Neural cell (in vitro differentiated cells): Measurements from ENCODE around the gene LHX4. TPM values are rescaled to one million over a fixed set of nuclear protein-coding genes. Genes with fewer than 3 reads are reported as not detected.

Source experiments
- H2AFZ ChIP-seq: fragments of 200-600, 300-800 bp; sonication (generic), shearing (Covaris generic); 2 replicates; pipeline ENCODE4 v1.6.0; 2014; ENCODE audit warnings: low read depth, mild to moderate bottlenecking, antibody characterized with exemption, low read length, moderate library complexity
- H3F3A ChIP-seq: fragments of 200-600 bp; shearing (Covaris generic); 2 replicates; pipeline ENCODE4 v1.6.1; 2016; ENCODE audit warnings: mild to moderate bottlenecking, moderate library complexity, mixed read lengths, antibody characterized with exemption, low read length; ENCODE audit not compliant: insufficient read depth, poor library complexity, severe bottlenecking
- H3K27ac ChIP-seq: fragments of 200-600, 300-800 bp; sonication (generic), shearing (Covaris generic); 2 replicates; pipeline ENCODE4 v1.5.1; 2014; ENCODE audit warnings: mild to moderate bottlenecking, low read length, moderate library complexity
- H3K27me3 ChIP-seq: fragments of 300-800, 200-600 bp; sonication (generic), shearing (Covaris generic); 2 replicates; pipeline ENCODE4 v1.6.0; 2014; ENCODE audit warnings: mild to moderate bottlenecking, low read depth, low read length, moderate library complexity; ENCODE audit not compliant: insufficient read depth
- H3K36me3 ChIP-seq: fragments of 300-800, 200-600 bp; sonication (generic), shearing (Covaris generic); 2 replicates; pipeline ENCODE4 v1.5.1; 2014; ENCODE audit warnings: mild to moderate bottlenecking, antibody characterized with exemption, low read length, moderate library complexity; ENCODE audit not compliant: insufficient read depth
- H3K4me2 ChIP-seq: fragments of 300-800, 200-600 bp; sonication (generic), shearing (Covaris generic); 2 replicates; pipeline ENCODE4 v1.6.0; 2014; ENCODE audit warnings: mild to moderate bottlenecking, low read length
- H3K4me3 ChIP-seq: fragments of 300-800, 200-600 bp; sonication (generic), shearing (Covaris generic); 2 replicates; pipeline ENCODE4 v1.5.1; 2014; ENCODE audit warnings: mild to moderate bottlenecking, low read length, moderate library complexity
- H3K79me2 ChIP-seq: fragments of 200-600 bp; shearing (Covaris generic); replicated peaks from 2 replicates; pipeline ENCODE4 v1.6.0; 2014; ENCODE audit warnings: mild to moderate bottlenecking, low read length, moderate library complexity; ENCODE audit not compliant: insufficient read depth
- H3K9ac ChIP-seq: fragments of 300-800, 200-600 bp; sonication (generic), shearing (Covaris generic); 2 replicates; pipeline ENCODE4 v1.6.1; 2016; ENCODE audit warnings: mild to moderate bottlenecking, low read length, mixed read lengths
- H3K9me2 ChIP-seq: fragments of 200-600 bp; shearing (Covaris generic); 2 replicates; pipeline ENCODE4 v1.6.1; 2016; ENCODE audit warnings: mild to moderate bottlenecking, low read length, mixed read lengths; ENCODE audit not compliant: insufficient read depth
- H3K9me3 ChIP-seq: fragments of 200-600, 300-800 bp; sonication (generic), shearing (Covaris generic); 2 replicates; pipeline ENCODE4 v1.6.1; 2016; ENCODE audit warnings: mild to moderate bottlenecking, mixed run types, low read length, moderate library complexity, mixed read lengths
- H4K20me1 ChIP-seq: fragments of 200-600 bp; shearing (Covaris generic); 2 replicates; pipeline ENCODE4 v1.6.1; 2016; ENCODE audit warnings: mild to moderate bottlenecking, mixed run types; ENCODE audit not compliant: insufficient read depth
- EP300 ChIP-seq: fragments of 450-650 bp; conservative IDR thresholded peaks from 2 replicates; pipeline ENCODE4 v1.6.1; 2014; ENCODE audit warnings: antibody characterized with exemption, mild to moderate bottlenecking, moderate library complexity; ENCODE audit not compliant: poor library complexity, severe bottlenecking
- EZH2 ChIP-seq: fragments of 200-600, 300-800 bp; shearing (Covaris generic), sonication (generic); IDR thresholded peaks from 2 replicates; pipeline ENCODE4 v1.6.1; 2014; ENCODE audit warnings: antibody characterized with exemption, low read length, borderline replicate concordance, mild to moderate bottlenecking; ENCODE audit not compliant: insufficient read depth, poor library complexity, severe bottlenecking
- MXI1 ChIP-seq: fragments of 450-650 bp; conservative IDR thresholded peaks from 2 replicates; pipeline ENCODE4 v1.6.1; 2014; ENCODE audit warnings: antibody characterized with exemption, mild to moderate bottlenecking; ENCODE audit not compliant: poor library complexity, severe bottlenecking
- POLR2AphosphoS5 ChIP-seq: IDR thresholded peaks from 2 replicates; pipeline ENCODE4 v1.6.1; 2012
- RAD21 ChIP-seq: fragments of 450-650 bp; conservative IDR thresholded peaks from 2 replicates; pipeline ENCODE4 v1.6.1; 2014; ENCODE audit warnings: antibody characterized with exemption, mild to moderate bottlenecking, moderate library complexity
- SMC3 ChIP-seq: fragments of 450-650 bp; conservative IDR thresholded peaks from 2 replicates; pipeline ENCODE4 v1.6.1; 2014; ENCODE audit warnings: antibody characterized with exemption, mild to moderate bottlenecking, moderate library complexity; ENCODE audit not compliant: poor library complexity
- TAF1 ChIP-seq: IDR thresholded peaks from 2 replicates; pipeline ENCODE4 v1.6.1; 2012; ENCODE audit warnings: low read depth
- polyA plus RNA-seq: library from polyadenylated mRNA; depleted of rRNA; stranded (reverse); fragments of >200 nt; gene quantifications from 2 replicates; pipeline ENCODE4 v1.2.3, GENCODE V29; 2014
- TF ChIP-seq, protein P1 (sequence below): IDR thresholded peaks from 2 replicates; pipeline ENCODE4 v1.6.1; 2012; ENCODE audit warnings: borderline replicate concordance
- TF ChIP-seq, protein P2 (sequence below): fragments of 450-650 bp; IDR thresholded peaks from 2 replicates; pipeline ENCODE4 v1.5.1; 2014; ENCODE audit warnings: antibody characterized with exemption, mild to moderate bottlenecking, moderate library complexity; ENCODE audit not compliant: poor library complexity, severe bottlenecking

LHX4 gene
- polyA plus RNA-seq, 1 donor from 2014 or later: not detected

DNA sequence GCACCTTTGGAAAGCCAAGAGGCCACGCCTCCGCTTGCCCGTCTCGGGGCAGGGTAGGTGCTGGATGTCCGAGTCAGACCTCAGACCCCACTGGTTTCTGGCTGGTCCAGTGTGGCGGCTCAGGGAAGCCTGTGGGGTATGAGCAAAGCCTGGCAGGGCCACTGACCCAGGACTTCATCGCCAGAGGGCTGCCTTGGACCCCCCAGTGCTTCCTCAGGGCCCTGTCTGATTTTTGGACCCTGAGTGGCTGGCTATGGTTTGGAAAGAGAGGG is 20.4 kb downstream of the LHX4 start:
- Histone ChIP-seq H3K27ac (no peak overlapping the region), H3K27me3 (no peaks in the 10 kb centered on the region), H3K36me3 (no peaks in the 10 kb centered on the region), H3K4me3 (no peak overlapping the region), H3K4me2 (no peak overlapping the region), H4K20me1 (no peaks in the 10 kb centered on the region), H3K79me2 (no peaks in the 10 kb centered on the region), H3K9me2 (no peaks in the 10 kb centered on the region), H3K9ac (no peak overlapping the region), H3K9me3 (no peaks in the 10 kb centered on the region), H3F3A (no peaks in the 10 kb centered on the region), H2AFZ (no peak overlapping the region)
- TF ChIP-seq EP300: no peak
- no peak for TF ChIP-seq RAD21
- no peak for TF ChIP-seq POLR2AphosphoS5
- no peak for TF ChIP-seq MXI1
- TF ChIP-seq EZH2: no peak
- TF ChIP-seq SMC3: no peak
- TF ChIP-seq, protein P1, sequence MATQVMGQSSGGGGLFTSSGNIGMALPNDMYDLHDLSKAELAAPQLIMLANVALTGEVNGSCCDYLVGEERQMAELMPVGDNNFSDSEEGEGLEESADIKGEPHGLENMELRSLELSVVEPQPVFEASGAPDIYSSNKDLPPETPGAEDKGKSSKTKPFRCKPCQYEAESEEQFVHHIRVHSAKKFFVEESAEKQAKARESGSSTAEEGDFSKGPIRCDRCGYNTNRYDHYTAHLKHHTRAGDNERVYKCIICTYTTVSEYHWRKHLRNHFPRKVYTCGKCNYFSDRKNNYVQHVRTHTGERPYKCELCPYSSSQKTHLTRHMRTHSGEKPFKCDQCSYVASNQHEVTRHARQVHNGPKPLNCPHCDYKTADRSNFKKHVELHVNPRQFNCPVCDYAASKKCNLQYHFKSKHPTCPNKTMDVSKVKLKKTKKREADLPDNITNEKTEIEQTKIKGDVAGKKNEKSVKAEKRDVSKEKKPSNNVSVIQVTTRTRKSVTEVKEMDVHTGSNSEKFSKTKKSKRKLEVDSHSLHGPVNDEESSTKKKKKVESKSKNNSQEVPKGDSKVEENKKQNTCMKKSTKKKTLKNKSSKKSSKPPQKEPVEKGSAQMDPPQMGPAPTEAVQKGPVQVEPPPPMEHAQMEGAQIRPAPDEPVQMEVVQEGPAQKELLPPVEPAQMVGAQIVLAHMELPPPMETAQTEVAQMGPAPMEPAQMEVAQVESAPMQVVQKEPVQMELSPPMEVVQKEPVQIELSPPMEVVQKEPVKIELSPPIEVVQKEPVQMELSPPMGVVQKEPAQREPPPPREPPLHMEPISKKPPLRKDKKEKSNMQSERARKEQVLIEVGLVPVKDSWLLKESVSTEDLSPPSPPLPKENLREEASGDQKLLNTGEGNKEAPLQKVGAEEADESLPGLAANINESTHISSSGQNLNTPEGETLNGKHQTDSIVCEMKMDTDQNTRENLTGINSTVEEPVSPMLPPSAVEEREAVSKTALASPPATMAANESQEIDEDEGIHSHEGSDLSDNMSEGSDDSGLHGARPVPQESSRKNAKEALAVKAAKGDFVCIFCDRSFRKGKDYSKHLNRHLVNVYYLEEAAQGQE: no peak
- TF ChIP-seq, protein P2, sequence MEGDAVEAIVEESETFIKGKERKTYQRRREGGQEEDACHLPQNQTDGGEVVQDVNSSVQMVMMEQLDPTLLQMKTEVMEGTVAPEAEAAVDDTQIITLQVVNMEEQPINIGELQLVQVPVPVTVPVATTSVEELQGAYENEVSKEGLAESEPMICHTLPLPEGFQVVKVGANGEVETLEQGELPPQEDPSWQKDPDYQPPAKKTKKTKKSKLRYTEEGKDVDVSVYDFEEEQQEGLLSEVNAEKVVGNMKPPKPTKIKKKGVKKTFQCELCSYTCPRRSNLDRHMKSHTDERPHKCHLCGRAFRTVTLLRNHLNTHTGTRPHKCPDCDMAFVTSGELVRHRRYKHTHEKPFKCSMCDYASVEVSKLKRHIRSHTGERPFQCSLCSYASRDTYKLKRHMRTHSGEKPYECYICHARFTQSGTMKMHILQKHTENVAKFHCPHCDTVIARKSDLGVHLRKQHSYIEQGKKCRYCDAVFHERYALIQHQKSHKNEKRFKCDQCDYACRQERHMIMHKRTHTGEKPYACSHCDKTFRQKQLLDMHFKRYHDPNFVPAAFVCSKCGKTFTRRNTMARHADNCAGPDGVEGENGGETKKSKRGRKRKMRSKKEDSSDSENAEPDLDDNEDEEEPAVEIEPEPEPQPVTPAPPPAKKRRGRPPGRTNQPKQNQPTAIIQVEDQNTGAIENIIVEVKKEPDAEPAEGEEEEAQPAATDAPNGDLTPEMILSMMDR: no peak
- no peak for TF ChIP-seq TAF1

DNA sequence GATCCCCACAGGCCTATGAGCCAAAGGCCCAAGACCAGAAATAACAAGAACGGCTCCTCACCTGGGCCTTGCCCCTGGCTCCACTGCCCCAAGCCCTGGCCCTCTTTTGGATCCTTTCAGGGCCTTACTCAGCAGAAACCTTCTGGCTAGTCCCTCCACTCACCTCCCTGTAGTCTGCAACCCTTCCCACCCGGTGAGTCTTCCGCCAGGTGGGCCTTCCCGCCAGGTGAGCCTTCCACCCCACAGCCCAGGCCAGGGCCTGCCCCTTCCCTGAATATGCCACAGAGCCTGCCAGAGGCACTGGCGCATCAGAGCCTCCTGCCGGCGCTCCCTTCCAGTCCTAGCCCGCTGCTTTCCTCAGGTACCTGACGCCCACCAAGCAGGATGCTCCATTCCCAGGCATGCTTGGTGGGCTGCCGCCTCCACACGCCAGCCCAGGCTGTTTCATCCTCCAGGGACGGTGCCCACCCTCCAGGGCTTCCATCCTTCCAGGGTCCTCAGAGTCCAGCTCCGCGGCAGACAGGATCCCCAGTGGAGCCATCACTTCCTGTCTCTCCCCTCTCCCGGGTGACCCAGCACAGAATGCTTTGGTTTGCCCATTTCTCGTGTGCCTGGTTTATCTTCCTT is 20.9 kb downstream of the LHX4 start:
- Histone ChIP-seq H3K27ac (no peak overlapping the region), H3K27me3 (no peaks in the 10 kb centered on the region), H3K36me3 (no peaks in the 10 kb centered on the region), H3K4me2 (no peak overlapping the region), H4K20me1 (no peaks in the 10 kb centered on the region), H3K79me2 (no peaks in the 10 kb centered on the region), H3F3A (no peaks in the 10 kb centered on the region), H3K9me2 (no peaks in the 10 kb centered on the region), H2AFZ (no peak overlapping the region), H3K9me3 (no peaks in the 10 kb centered on the region), H3K9ac (no peak overlapping the region), H3K4me3 (no peak overlapping the region)
- TF ChIP-seq RAD21 (no peak), TAF1 (no peak), POLR2AphosphoS5 (no peak), SMC3 (no peak), EP300 (no peak), EZH2 (no peak), MXI1 (no peak)
- TF ChIP-seq, protein P1: no peak
- TF ChIP-seq, protein P2: no peak
